ENCODE measurements around the gene MMP25.
"Not testable (repeated sequence)": the region's sequence is repeated elsewhere in the genome, so short reads cannot be mapped to it uniquely, and the experiment has no call there.

Gene MMP25

DNA sequence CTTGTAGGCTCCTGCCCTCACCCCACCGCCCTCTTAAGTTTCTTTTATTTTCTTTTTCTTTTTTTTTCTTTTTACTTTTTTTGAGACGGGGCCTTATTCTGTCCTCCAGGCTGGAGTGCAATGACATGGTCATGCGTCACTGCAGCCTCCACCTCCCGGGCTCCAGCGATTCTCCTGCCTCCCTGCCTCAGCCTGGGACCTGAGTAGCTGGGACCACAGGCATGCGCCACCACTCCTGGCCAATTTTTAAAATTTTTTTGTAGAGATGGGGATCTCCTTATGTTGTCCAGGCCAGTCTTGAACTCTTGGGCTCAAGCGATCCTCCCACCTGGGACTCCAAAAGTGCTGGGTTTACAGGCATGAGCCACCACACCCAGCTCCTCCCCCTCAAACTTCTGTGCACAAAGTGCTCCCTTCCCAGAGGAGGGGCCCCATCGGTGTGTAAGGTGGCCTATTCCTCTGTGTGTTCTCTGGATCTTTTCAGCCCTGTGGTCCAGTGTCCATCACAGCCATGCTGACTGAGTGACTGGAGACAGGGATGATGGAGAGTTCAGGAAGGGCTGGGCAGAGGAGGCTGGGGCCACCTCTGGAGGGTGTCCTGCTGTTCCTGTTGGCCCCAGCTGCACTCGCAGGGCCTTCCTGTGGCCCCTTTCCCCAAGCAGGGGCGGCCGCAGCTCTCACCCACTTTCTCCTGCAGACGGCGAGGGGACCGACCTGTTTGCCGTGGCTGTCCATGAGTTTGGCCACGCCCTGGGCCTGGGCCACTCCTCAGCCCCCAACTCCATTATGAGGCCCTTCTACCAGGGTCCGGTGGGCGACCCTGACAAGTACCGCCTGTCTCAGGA is 10.2 kb downstream of the MMP25 start:
- no peak for DNase-seq (ENCODE audit: low read depth)

- DNase-seq (ENCODE audit: low read depth): no peak
These were observed 11.1 kb downstream of the MMP25 start for GRCh38 chr16:3057181-3058138.

GRCh38 chr16:3058139-3059030 is 12.0 kb downstream of the MMP25 start:
- DNase-seq (ENCODE audit: low read depth): peak; percentile 47

DNA sequence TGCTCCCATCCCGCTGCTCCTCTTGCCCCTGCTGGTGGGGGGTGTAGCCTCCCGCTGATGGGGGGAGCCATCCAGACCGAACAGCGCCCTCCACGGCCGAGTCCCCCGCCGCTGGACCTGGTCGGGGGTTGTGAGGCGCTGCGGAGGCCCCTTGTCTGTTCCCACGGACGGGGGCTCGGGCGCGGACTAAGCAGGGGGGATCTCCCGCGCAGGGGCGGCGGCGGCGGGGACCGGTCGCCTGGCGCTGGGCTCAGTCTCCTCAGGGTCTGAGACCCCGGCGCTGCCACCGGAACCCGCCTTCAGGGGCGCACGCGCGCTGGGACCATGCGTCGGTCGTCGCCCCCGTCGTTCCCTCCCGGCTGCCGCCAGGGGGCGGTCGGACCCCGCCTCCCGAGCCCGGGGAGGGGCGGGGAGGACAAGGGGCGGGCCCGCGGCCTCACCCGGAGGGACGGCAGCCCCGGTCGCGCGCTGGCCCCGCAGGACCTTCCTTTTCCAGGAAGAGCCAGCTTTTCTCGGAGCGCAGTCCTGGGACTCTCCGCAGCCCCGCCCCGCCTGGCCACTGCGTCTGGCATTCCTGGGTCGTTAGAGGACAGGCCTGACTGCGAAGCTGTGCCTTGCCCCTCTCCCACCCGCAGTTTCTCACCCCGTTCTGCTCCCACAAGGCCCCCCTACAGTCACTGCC is 12.8 kb downstream of the MMP25 start:
- DNase-seq (ENCODE audit: low read depth): peak; percentile 87

GRCh38 chr16:3059723-3060242 is 13.4 kb downstream of the MMP25 start:
- DNase-seq (ENCODE audit: low read depth): no peak

DNA sequence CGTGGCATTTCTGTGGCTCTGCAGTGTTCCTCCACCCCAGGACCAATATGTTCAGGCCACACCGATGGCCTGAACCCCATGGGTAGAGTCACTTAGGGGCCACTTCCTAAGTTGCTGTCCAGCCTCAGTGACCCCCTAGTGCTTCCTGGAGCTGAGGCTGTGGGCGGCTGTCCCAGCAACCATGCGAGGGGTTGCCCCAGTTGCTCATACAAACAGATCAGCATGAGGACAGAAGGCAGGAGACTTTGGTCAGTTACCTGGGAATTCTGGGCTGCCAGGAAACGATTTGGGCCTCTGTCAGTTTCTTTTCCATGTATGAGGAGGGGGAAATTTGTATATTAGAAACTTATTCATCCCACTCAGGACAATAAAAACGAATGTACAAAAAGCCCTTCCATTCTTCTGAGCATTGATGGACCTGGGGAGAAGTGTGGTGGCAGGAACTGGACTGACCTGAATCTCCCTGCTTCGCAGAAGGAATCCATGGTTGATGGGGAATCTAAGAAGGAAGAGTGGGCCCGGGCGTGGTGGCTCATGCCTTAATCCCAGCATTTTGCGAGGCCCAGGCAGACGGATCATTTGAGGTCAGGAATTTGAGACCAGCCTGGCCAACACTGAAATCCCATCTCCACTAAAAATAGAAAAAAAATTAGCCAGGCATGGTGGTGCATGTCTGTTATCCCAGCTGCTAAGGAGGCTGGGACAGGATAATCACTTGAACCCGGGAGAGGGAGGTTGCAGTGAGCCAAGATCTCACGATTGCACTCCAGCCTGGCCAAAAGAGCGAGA is 14.2 kb downstream of the MMP25 start:
- no peak for DNase-seq (ENCODE audit: low read depth)

DNA sequence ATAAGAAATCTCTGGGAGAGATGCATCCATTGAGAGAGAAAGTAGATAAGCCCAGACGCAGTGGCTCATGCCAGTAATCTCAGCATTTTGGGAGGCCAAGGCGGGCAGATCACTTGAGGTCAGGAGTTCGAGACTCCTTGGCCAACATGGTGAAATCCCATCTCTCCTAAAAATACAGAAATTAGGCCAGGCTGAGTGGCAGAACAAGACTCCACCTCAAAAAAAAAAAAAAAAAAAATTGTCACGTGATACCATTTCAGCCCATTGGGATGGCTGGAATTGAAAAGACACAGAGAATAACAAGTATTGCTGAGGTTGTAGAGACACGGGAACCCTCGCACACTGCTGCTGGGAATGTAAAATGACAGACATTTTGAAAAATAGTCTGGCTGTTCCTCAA is 16.2 kb downstream of the MMP25 start:
- DNase-seq (ENCODE audit: low read depth): no peak

DNA sequence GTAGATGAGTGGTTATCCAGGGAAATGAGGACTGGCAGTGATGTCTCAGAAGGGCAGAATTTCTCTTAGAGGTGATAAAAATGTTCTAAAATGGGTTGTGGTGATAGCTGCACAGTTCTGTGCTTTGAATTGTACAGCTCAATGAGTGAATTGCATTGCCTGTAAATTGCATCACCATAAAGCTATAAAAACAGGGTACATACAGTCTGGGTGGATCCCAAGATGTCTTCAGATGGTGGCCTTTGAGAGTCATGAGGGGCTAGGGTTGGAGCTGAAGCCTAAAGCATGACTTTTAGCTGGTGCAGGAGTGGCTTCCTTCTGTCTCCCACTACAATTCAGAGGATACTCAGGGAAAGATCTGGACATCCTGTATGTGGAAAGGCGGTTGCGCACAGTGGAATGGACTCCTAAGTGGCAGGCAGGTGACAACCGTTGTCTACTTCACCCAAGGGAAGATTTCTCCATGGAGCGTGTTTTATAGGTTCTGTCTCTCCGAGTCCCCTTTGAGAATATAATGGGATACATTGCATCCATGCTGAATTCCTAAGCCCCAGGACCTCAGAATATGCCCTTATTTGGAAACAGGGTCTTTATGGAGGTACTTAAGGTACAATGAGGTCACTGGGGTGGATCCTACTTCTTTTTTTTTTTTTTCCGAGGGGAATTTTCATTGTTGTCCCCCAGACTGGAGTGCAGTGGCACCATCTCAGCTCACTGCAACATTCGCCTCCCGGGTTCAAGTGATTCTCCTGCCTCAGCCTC is 17.4 kb downstream of the MMP25 start:
- DNase-seq (ENCODE audit: low read depth): no peak

DNA sequence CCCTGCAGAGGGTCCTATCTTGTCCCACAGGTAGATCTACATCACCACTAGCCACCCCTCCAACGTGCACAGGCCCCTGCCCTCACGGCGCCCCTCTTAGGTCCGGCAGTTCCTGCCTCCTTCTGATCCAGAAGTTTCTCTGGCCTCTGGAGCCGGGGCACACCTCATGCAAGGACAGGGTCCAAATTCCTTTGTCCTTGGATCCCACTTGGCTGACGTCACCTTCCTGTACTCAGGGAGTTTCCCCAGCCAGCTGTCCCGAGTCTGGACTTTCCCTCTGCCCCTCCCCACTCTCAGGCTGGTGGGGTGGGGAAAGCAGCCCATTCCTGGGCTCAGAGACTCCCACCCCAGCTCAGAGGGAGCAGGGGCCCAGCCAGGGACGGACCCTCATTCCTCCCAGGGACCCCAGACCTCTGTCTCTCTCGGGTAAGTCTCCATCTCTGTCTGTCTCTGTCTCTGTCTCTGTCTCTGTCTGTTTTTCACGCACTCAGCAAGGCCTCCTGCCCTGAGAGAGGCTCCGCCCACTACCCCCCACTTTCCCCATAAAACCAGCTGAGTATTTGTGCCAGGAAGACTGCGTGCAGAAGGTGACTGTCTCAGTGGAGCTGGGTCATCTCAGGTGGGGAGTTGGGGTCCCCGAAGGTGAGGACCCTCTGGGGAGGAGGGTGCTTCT is 18.8 kb downstream of the MMP25 start, which contains the start of gene IL32:
Gene IL32 (plus strand): TSS at position 572 of the 673 bp plus-strand sequence. CDS start 172 bp downstream, outside the sequence.
- peak; percentile 82 for DNase-seq (ENCODE audit: low read depth)

DNA sequence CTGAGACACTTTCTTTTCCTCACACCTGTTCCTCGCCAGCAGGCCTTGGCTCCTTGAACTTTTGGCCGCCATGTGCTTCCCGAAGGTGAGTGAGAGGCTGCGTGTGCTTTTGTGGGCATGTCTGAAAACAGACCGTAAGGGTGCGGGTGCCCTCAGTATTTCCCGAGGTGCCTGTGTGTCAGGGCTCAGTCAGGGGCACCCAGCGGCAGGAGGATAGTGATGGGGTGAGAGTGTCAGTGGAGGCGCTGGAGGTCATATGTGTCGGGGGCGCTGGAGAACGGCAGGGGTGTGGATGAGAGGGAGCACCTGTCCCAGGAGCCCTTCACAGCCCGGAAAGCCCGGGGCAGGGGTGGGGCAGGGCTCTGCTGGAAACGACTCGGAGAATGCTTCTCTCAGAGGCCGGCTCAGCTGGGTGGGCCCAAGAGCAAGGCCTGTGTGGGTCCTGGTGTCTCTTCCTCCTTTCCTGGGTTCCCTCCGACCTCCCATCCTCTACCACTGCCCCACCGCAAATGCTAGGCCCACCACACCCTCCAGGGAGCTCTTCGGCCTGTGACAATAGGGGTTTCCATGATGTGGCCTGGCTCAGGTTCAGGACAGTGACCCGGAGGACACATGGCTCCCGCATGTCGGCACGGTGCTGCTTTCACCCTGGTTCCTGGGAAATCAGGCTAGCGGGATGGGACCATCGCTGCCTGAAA is 19.5 kb downstream of the MMP25 start:
- DNase-seq (ENCODE audit: low read depth): no peak

DNA sequence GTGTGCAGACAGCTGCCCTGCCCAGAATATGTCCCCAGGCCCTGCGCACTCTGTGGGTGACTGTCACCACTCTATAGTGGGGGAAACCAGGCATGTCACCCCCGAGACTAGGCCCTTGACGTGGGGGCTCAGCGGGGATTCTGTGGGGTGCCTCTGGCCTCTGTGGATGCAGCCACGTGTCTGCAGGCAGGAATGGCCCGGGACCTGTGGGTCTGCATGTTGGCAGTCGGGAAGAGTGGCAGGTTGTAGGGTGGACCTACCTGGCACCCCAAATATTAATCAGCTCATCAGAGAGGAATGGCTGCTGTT is 20.0 kb downstream of the MMP25 start:
- DNase-seq (ENCODE audit: low read depth): no peak

- no peak for DNase-seq (ENCODE audit: low read depth)
These were observed 22.1 kb downstream of the MMP25 start for GRCh38 chr16:3068487-3068886.

- not testable (repeated sequence) for DNase-seq (ENCODE audit: low read depth)
These were observed 22.8 kb downstream of the MMP25 start for GRCh38 chr16:3069146-3069545.

DNA sequence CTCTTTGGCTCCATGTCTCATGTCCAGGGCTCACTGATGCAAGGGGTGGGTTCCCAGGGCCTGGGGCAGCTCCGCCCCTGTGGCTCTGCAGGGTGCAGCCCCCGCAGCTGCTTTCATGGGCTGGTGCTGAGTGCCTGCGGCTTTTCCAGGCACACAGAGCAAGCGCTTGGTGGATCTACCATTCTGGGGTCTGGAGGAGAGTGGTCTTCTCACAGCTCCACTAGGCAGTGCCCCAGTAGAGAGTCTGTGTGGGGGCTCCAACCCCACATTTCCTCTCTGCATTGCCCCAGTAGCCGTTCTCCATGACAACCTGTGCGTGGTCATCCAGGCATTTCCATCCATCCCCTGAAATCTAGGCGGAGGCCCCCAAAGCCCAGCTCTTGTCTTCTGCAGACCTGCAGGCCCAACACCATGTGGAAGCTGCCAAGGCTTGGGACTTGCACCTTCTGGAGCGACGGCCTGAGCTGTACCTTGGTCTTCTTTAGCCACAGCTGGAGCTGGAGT is 24.3 kb downstream of the MMP25 start:
- no peak for DNase-seq (ENCODE audit: low read depth)

DNA sequence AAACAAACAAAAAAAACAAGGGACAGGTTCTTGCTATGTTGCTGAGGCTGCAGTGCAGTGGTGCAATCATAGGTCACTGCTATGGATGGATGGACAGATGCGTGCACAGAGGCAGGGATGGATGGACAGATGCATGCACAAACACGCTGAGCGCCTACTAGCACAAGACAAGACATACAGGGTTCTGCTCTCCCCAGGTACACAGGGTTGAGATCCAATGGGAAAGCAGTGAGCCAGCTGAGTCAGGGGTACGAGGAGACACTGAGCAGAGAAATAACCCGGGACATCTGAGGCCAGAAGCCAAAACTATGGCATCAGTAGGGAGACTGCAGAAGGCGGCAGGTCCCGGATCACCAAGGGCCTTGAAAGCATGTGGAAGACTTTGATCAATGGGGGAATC is 25.3 kb downstream of the MMP25 start:
- DNase-seq (ENCODE audit: low read depth): no peak

DNA sequence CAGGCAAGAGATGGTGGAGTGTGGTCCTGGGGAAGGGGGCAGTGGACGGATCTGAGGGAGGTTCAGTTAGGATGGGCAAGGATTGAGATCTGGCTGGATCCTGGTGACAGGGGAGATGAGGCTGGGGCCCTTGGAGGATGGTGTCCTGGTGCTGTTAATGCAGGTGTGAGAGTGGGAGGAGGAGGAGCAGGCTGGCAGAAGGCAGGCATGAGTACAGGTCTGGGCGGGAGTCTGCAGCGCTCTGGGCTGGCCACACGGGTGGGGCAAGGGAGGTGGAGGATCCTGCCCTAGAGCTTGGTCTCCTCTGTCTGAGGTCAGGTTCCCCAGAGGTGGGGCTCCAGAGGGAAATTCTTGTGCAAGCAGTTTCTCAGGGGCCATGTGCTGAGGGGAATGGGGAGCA is 25.8 kb downstream of the MMP25 start:
- not testable (repeated sequence) for DNase-seq (ENCODE audit: low read depth)

DNA sequence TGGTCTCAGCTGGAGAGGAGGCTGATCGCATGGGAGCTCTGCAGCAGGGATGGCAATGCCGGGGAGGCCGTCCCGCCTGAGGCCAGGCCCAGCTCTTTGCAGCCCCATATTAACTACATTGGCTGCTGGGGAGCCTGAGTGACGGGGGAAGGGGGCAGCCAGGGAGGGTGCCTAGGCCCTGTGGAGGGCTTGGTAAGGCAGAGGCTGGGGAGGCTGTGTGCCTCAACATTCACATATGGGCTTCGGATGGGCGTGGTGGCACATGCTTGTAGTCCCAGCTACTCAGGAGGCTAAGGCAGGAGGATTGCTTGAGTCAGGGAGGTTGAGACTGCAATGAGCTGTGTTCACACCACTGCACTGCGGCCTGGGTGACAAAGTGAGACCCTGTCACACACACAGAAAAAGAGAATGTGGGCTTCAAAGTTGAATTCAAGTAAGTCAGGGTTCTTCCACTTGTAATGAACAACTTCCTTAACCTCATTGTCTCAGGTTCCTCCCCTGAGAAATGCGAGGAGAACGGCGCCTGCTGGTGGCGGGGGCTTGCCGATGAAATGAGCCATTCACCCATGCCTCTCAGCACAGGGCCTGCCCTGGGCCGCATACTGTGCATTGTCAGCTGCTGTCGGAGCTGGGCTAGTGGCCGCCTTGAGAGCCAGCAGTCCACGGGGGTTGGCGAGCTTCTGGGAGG is 26.4 kb downstream of the MMP25 start:
- not testable (repeated sequence) for DNase-seq (ENCODE audit: low read depth)
